Testis (tissue), 2 donors: ENCODE results near the gene TRIP11.

Source experiments
- CTCF ChIP-seq, 3 experiments: fragments of 450-650 bp in 2 of 3; fragments of 200-600 bp in 1 of 3; sonication (generic) in 1 of 3; IDR thresholded peaks; one replicate each; pipeline ENCODE4 v1.5.1; 2016 to 2019; ENCODE audit warnings: antibody characterized with exemption in 3 of 3, mild to moderate bottlenecking in 2 of 3, moderate library complexity in 1 of 3
- POLR2A ChIP-seq: fragments of 450-650 bp; IDR thresholded peaks from one replicate; pipeline ENCODE4 v1.6.1; 2017; ENCODE audit warnings: antibody characterized with exemption, mild to moderate bottlenecking, moderate library complexity

GRCh38 chr14:92049781-92050180 is 9.9 kb upstream of the TRIP11 start:
- no peak for TF ChIP-seq CTCF (IDR thresholded peaks at IDR 0.05)
- no peak for TF ChIP-seq POLR2A
